BLaER1 treated with 17β-estradiol and CSF1 and Interleukin-3, amounts not matched to agents 10 nM and 100 nM (cell line): ENCODE results near the gene CNIH2.

Experiments
- H3K27ac ChIP-seq, 11 experiments: shearing (Covaris generic); formaldehyde crosslinking; 2 replicates each; pipeline ENCODE4 v1.8.1; 2022
- H3K27me3 ChIP-seq, 11 experiments: shearing (Covaris generic); formaldehyde crosslinking; 2 replicates each; pipeline ENCODE4 v1.8.1; 2022
- H3K36me3 ChIP-seq, 11 experiments: shearing (Covaris generic); formaldehyde crosslinking; 2 replicates each; pipeline ENCODE4 v1.8.1; 2022
- H3K4me1 ChIP-seq, 10 experiments: shearing (Covaris generic); formaldehyde crosslinking; 2 replicates each; pipeline ENCODE4 v1.8.1; 2022
- H3K4me2 ChIP-seq, 11 experiments: shearing (Covaris generic); formaldehyde crosslinking; 2 replicates each; pipeline ENCODE4 v1.8.1; 2022
- H3K4me3 ChIP-seq, 10 experiments: shearing (Covaris generic); formaldehyde crosslinking; 2 replicates each; pipeline ENCODE4 v1.8.1; 2022
- H3K9ac ChIP-seq, 11 experiments: shearing (Covaris generic); formaldehyde crosslinking; 2 replicates each; pipeline ENCODE4 v1.8.1; 2022
- H3K9me3 ChIP-seq, 11 experiments: shearing (Covaris generic); formaldehyde crosslinking; replicated peaks in 1 of 11; 2 replicates each; pipeline ENCODE4 v1.8.1; 2022
- H4K20me1 ChIP-seq, 11 experiments: shearing (Covaris generic); formaldehyde crosslinking; 2 replicates each; pipeline ENCODE4 v1.8.1; 2022
- Cebpa-rat ChIP-seq, 11 experiments: shearing (Covaris generic); IDR thresholded peaks; 2 replicates each; pipeline ENCODE4 v1.8.1; 2022

CNIH2 gene

DNA sequence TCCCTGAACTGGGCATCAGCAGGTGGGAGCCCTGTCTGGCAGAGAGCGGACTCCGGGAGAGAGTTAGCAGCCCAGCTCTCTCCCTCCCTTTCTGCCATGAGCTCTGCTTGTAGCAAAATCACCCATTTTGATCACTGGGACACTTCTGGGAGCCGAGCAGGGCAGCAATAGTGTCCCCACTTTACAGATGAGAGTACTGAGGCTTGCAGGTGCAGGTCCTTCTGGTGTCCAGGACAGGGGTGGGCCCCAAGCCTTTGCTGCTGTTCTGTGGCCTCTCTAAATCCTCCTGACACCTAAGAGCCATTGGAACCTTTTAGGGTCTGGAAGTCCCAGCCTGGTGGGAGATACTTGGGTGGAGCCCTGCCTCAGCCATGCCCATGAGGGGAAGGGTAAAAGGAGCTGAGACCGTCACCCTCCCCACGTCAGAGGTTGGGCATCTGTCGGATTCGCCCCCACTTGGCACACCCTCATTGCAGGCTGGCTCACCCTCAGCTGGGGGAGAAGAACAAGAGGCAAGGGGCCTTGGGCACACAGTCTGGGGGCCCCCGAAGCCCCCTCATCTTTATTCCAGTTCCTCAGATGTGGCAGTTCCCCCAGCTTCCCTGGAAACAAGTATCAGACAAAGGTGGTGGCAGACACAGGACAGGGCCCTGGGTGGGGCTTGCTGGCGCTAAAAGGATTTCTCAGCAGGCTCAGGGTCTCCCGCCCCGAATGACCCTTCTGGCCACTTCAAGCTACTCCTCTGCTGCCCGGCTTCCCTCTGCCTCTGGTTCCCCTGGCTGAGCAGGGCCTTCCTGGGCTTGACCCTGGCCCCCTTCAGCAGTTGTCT lies 53.8 kb downstream of the CNIH2 start:
- H3K9me3 ChIP-seq: no peaks in the 10 kb centered on the region
- peak overlapping the region in 1 of 11 experiments; percentile 31; a peak in 1 of 22 replicates for H3K27ac ChIP-seq
- peaks cover 0 to 29% (median 0%) of the 10 kb centered on the region in 11 experiments; a peak in 9 of 22 replicates for H3K36me3 ChIP-seq
- H3K9ac ChIP-seq: 0 out of 22 replicates have a peak overlapping the region, but pooled peaks of 3 of the 11 experiments have one; percentile 13 to 33 (median 14)
- H3K4me2 ChIP-seq: 0 out of 22 replicates have a peak overlapping the region, but pooled peaks of 3 of the 11 experiments have one; percentile 3 to 74 (median 15)
- peaks cover 0 to 8% (median 0%) of the 10 kb centered on the region in 11 experiments; a peak in 3 of 22 replicates for H3K27me3 ChIP-seq
- H4K20me1 ChIP-seq: peaks cover 0 to 44% (median 5%) of the 10 kb centered on the region in 11 experiments; a peak in 15 of 22 replicates
- TF ChIP-seq Cebpa-rat (IDR thresholded peaks at IDR 0.05): no peak
- H3K4me1 ChIP-seq: peaks cover 51 to 97% (median 77%) of the 10 kb centered on the region in 10 experiments
- no peak overlapping the region for H3K4me3 ChIP-seq

DNA sequence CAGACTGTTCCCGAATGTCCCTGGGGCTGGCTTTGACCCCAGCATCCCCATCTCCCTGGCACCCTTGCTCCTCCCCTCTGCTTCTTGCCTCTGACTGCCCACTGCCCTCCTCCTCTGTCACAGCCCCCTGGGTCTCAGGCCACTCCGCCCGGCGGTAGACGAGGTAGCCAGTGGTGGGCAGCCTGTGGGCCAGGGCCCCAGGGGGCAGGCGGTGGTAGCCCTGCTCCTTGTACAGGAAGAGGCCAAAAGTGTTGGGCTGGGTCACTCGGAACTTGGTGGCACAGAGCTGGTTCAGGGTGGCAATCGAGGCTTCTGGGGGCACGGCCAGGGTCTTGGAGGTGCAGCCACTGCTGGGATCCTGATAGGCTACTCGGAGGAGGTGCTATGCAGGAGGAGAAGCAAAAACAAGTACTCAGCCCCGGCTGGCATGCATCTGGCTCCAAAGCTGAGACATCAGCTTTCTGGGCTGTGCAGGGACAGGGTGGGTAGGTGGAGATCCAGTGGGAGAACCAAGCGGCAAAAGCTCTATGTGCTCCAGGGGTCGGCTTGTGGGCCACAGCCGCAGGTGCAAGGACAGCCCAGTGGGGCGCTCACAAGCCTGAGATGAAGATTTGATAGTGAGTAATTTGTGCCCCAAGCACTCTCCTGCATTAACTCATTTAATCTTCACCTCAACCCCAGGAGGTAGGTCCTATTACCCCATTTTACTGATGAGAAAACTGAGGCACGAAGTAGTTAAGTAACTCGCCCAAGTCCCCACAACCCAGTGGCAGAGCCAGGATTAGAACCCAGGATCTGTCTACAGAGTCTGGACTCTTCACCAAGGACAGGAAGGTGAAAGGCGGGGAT lies 54.6 kb downstream of the CNIH2 start:
- peak overlapping the region in 3 of 11 experiments; percentile 8 to 33 (median 13); a peak in 1 of 22 replicates for H3K9ac ChIP-seq
- peak overlapping the region in 2 of 11 experiments; percentile 3 to 98; a peak in 2 of 22 replicates for H3K4me2 ChIP-seq
- H3K27ac ChIP-seq: peak overlapping the region in 1 of 11 experiments; percentile 31; a peak in 1 of 22 replicates
- no peak overlapping the region for H3K4me3 ChIP-seq
- peaks cover 0 to 8% (median 0%) of the 10 kb centered on the region in 11 experiments; a peak in 3 of 22 replicates for H3K27me3 ChIP-seq
- H3K4me1 ChIP-seq: peaks cover 51 to 97% (median 77%) of the 10 kb centered on the region in 10 experiments
- TF ChIP-seq Cebpa-rat (IDR thresholded peaks at IDR 0.05): no peak
- H3K36me3 ChIP-seq: peaks cover 4 to 35% (median 8%) of the 10 kb centered on the region in 11 experiments; a peak in 18 of 22 replicates
- no peaks in the 10 kb centered on the region for H3K9me3 ChIP-seq
- H4K20me1 ChIP-seq: peaks cover 0 to 53% (median 14%) of the 10 kb centered on the region in 11 experiments; a peak in 16 of 22 replicates

DNA sequence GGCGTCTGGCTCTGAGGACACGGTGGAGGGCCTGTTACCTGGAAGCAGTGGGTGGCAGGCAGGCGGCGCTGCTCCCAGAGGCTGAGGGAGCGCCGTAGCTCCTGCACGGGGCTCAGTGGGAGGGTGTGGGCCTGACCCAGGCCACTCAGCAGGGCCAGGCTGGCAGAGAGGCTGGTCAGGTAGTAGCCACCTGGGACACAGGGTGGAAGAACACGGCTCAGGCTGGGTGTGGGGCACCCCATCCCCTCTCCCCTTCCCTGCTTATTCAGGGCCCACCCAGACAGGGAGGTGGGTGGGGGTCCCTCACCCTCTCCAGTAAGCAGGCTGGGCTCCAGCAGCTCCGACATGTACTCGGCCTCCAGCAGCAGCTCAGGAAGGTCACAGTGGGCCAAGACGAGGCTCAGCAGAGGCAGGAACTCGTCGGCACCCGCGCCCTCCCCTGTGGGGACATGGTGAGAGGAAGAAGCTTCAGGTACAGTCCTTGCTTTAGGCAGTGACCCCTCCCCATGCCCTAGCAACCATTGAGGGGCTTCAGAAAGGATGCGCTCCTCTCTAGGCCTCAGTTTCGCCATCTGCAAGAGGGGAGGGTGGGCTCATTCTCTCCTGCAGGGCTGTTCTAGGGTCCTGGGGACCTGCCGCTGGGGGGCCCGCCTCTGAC lies 55.4 kb downstream of the CNIH2 start:
- TF ChIP-seq Cebpa-rat (IDR thresholded peaks at IDR 0.05): no peak
- Histone ChIP-seq H3K27me3 (peaks cover 0 to 8% (median 0%) of the 10 kb centered on the region in 11 experiments; a peak in 3 of 22 replicates), H3K9ac (peak overlapping the region in 2 of 11 experiments; percentile 48 to 49; a peak in 4 of 22 replicates), H3K4me3 (no peak overlapping the region), H4K20me1 (peaks cover 0 to 60% (median 19%) of the 10 kb centered on the region in 11 experiments; a peak in 16 of 22 replicates), H3K4me1 (peaks cover 51 to 97% (median 77%) of the 10 kb centered on the region in 10 experiments), H3K9me3 (no peaks in the 10 kb centered on the region), H3K4me2 (peak overlapping the region in 10 of 11 experiments; percentile 94 to 100 (median 98); a peak in 15 of 22 replicates), H3K36me3 (peaks cover 7 to 42% (median 14%) of the 10 kb centered on the region in 11 experiments; a peak in 21 of 22 replicates), H3K27ac (no peak overlapping the region; a peak in 1 of 22 replicates)
